NCI-H446 treated with DMSO at 0.1 percent for 48 hours (cell line): ENCODE data around the gene E2F4.

ENCODE experiments used
- DNase-seq: peaks from one replicate; lab custom pipeline; 2025; lab: John Stamatoyannopoulos, UW

The E2F4 gene

DNA sequence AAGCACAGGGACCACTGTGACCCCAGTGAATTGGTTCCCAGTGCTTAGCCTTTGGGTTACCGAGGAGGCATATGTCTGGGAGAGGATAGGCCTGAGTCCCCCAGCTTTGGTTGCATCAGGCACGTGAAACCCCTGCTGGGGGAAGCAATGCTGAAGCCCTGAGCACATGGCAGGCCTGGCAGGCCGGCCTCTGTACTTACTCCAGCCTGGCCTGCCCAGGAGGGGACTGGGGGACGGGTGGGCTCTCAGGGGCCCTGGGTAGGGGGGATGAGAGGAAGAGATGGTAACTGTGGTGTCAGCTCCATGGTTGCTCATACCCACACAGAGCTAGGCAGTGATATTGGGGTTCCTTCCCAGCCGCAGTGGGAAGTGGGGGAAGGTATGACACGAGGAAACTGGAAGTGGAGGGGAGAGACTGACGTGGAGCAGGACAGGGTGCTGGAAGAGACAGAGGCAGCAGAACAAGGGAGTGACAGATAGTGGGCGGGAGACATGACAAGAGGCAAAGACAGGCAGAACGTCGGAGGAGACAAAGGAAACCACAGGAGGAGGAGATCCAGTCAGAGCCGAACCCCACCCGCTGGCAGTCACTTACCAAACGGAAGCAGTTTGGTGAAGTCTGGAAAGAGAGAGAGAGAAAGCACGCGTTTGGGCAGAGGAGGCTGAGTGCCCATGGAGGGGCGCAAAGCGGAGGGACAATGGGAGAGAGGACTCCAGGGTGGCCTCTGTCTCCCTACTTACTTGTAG, 44.0 kb downstream of the E2F4 start:
- no peak for DNase-seq

DNA sequence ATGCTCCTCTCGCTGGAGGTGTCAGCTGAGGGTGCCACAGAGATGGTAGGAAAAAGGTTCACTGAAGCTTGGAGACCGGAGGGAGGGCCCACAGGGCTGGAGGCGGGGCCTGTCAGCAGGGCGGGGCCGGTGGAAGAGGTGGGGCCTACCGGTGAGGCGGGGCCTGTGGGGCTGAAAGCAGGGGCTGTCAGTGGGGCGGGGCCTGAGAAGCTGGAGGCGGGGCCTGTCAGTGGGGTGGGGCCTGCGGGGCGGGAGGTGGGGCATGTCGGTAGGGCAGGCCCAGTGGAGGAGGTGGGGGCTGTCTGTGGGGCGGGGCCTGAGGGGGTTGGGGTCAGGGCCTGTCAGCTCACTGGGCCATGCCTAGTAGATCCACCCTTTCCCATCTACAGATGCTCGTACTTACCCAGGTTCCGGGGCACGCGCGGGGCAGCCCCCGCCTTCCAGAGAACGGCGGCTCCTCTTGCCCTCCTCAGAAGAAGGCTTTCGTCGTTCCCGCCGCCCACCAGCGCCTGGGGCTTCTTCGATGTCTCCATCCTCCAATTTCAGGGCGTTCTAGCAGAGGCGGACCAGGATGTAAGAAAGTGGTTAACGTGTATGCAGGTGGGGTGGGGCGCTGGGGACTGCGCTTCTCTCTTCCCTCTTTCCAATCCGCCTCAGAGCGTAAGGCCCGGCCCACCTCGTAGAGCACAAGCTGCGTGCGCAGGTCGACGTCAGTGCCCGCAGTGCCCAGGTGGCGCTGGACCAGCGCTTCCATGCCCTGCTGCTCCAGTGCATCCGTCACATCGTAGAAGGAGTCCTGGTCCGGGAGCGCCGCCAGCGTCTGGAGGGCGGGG, 44.8 kb downstream of the E2F4 start:
- no peak for DNase-seq

DNA sequence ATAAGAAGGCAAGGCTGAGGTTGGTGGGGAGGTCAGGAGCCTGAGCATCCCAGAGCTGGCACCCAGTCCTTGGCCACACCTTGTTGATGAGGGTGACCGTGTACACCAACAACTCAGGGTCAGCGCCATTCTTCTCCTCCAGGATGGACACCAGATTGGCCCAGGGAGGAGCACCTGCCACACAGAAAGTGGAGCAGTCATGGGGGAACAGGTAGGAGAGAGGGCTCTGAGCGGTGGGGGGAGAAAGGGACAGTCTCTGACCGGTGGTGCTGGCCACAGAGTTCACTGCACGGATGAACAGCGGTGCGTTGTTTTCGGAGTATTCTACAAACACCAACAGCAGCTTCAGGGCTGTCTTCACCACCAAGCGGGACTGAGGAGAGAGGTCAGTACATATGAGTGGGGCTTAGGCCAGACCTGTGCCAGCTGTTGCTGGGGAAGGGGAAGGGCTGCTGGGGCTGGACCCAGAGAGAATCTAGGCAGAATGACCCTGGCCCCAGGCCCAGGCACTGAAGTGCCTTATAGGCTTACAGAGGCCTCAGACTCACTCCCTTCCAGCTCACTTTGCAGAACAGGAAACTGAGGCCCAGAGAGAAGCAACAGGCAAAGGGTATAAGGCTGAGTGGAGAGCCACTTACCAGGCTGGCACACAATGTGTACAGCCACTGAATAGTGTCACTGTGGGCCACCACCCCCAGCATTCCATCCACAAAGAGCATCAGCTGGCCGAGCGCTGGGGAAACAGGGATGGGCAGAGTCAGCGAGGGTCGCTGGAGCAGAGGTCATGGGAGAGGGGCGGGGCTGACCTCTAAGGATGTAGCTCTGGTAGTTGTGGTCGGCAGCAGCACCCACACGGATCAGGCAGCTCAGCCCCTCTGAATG, 45.7 kb downstream of the E2F4 start:
- DNase-seq: no peak

DNA sequence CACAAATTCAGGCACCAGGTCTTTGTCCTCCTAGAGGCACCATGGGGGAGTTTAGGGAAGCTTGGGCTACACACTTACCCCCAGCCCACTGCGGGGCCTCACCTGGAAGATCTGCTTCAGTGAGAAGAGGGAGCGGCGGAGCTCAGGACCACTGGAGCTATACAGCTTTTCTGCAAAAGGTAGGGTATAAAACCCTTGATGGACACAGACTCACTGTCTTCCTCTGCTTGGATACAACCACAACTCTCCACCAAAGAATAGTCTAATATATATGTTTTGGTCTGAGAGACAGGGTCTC, 46.3 kb downstream of the E2F4 start:
- DNase-seq: no peak

DNA sequence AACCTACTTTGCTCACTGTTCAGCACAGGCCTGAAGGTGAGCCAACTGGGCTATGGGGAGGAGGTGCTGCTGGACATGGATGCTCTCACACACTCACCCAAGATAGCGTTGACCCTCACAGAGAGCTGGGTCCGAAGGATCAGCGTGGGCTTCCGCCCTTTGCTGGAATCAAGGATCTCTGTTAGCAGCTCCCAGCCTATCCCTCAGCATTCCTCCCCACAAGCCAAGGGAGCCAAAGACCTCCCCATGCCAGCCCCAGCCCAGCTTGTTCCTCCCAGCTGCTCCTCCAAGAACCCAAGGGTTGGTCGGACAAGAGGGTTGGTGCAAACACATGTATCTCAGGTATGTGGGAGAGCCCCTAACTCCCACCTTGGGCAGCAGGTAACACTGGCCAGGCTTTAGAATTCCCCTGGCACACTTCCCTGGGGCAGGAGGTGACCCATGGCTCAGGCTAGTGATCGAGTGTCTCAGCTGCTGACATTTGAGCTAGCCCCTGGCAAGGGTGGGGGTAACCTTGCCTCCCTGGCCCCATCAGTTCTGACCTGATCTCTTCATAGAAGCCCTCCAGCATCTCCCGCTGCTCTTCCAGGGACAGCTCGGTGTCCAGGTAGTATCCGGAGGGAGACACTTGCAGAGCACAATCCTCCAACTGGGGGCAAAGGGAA, 47.0 kb downstream of the E2F4 start:
- DNase-seq: no peak

DNA sequence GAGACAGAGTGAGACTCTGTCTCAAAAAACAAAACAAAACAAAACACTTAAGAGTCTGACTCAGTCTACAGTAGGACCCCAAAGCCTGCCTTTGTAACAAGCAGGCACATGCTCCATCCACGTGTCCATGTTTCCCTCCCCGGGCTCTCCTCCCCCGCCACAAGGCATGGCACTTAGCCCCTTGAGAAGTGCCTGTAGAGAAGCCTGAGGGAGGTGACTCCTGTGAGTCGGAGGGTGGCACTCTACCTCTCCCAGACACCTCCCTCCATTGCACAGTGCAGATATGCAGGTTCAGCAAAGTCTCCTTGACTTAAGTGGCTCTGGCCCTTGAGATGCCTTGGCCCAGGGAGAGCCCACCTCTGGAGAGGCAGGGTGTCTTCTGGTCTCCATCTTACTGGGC, 48.6 kb downstream of the E2F4 start:
- DNase-seq: no peak

DNA sequence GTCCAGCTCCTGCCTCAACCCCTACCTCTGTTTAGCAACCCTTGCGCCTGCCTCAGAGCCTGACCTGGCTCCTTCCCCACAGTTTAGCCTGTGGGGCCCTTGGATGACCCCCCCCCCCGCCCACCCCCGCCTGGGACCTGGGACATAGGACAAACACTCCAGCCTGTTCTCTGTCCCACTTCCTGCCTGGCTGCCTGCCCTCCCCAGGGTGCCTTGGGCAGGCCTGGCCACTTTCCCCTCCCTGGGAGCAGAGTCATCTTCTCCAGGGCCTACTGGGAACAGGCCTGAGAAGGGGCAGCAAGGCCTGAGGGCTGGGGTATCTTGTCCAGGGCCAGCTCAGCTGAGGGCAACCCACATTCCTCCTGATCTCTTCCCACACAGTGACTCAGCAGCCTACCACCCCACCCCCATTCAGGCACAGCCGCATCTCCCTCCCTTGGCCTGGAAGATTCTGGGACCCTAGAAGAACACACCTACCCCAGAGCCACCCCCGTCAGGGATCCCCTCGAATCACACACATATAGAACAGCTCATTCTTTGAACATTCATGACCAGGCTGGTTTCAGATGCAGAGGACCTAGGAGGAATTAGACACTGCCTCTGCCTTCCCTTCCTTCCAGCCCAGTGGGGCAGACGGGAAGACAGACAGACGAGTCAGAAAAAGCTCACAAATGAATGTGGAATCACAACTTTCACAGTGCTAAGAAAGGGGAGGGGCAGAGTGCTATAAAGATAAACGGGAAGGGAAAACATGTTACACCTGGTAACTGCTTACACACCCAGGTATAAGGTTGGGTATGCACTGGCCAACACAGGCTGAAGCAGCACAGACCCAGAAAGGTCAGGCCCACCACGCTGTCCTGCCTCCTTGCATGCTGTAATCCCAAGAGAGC, 49.3 kb downstream of the E2F4 start:
- no peak for DNase-seq

DNA sequence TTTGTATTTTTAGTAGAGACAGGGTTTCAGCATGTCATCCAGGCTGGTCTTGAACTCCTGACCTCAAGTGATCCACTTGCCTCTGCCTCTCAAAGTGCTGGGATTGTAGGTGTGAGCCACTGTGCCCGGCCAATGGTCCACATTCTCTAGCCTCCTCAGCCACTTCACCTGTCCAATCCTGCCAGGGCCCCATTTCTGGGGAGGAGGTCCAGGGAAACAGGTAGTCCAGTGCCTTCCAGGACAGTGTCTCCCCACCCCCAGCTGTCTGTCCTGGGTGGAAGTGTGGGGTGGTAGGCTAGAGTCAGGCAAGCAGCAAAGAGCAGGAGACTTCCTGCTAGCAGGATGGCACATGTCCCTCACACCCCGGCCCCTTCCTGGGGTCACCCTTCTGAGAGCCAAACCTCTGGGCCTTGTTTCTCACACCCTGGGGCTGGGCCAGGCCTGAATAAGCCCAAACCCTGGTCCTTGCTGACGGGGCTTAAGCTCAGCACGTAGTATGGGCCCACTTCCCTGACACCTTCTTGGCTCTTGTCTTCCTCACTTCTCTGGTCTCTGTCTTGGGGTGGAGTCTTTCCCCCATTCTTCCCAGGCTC, 50.3 kb downstream of the E2F4 start:
- no peak for DNase-seq

DNA sequence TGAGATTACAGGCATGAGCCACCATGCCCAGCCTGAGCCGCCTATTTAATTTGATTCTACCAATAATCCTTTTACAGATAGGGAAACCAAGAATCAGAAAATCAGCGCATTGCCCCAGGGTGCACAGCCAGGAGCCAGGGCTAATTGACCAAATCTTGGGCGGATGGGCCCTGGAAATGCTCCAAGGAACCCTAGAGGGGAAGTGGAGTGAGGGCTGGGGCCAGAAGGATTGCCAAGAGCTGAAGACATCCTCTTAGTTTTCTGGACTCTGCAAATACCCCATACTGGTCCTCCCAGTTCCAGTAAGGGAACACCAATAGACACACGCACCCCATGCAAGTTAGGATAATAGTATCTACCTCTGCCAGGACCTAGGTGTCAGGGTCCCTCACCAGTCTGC, 51.5 kb downstream of the E2F4 start:
- DNase-seq: no peak

DNA sequence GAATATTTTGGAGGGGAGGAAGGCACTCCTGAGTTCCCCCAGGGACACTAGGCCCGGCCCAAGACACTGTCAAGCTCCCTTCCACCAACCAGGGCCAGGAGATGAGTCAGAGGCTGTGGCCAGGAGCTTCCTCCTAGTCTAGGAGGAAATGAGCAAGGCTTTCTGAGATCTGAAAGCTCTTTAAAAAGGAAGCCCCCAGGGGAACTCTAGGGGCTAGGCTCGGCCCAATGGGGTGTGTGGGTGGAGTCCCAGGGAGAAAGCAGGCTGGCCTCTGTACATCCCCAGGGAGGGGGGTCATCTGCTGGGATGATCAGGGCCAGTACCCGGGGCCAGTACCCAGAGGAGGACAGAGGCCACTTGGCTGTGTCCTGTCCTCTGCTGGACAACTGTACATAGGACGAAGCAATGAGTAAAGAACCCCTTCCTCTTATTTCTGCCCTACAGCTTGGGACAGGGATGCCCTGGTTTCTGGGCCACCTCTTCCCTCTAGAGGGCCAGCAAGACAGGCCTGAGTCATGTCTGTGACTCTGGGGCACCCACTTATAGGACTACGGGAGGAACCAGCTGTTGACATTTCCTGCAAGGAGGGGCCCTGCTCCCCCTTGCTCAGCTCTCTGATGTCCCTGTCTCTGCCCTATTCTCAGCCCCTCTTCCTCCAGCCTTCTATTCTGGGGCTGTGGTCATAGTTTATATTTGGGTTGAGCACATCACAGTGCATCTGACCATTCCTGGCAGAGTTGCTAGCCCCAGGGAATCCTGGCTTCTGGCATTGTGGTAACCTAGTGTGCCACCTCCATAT, 52.6 kb downstream of the E2F4 start:
- no peak for DNase-seq

DNA sequence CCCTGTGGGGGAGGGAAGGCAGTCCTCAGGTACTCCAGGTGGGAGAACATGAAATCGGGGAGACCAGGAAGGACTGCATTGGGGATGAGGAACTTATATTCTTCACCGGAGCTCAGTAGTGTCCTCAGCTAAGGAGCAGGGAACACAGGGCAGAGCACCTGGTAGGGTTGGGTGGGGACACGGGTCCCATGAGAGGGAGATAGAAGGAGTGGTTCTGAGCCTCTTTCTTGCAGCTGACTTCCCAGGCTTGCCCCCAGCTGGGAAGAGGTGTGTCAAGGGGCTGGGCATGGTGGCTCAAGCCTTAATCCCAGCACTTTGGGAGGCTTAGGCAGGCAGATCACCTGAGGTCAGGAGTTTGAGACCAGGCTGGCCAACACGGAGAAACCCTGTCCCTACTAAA, 53.2 kb downstream of the E2F4 start:
- no peak for DNase-seq

DNA sequence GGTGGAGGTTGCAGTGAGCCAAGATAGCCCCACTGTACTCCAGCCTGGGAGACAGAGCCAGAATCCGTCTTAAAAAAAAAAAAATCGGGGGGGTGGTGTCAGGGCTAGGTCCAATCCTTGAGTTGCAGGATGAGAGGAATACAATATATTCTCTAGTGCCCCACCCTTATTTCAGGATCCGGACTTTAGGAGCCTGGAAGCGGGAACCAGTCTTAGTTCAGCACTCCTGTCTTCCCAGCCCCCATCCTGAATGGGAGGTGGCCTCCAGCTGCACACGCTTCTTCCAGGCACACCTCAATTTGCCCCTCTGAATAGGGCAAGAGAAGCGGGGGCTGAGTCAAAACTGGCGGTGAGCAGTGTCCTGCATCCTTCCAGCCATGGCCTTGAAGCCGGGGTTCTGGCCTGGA, 53.7 kb downstream of the E2F4 start:
- DNase-seq: no peak

DNA sequence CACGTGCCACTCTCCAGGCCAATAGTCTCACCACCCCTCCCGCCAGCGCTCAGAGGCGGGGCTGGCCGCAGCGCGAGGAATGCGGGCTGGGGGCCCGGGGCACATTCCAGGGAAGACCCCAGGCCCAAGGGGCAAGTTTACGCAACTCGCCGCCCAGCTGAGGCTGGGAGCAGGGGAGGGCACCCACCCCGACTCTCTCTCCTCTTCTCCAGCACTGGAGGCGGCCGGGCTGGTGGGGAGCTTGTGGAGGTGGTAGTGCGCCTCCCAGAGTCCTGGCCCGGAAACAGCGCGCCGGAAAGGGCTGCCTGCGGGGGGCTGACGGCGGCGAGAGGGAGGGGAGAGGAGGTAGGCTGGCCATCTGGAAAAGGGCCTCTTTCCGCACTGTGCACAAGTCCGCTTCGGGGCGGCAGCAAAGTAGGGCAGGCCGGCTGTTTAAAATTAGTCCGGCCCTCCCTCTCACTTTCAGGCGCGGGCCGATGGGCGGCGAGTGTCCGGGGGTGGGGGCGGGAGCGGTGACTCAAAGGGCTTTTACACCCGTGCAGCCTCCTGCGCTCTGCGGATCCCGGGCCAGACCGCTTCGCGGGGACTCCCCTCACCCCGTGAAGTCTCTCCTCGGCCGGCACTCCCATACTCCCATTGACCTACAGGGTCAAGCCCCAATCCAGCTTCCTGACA, 54.3 kb downstream of the E2F4 start:
- DNase-seq: no peak

DNA sequence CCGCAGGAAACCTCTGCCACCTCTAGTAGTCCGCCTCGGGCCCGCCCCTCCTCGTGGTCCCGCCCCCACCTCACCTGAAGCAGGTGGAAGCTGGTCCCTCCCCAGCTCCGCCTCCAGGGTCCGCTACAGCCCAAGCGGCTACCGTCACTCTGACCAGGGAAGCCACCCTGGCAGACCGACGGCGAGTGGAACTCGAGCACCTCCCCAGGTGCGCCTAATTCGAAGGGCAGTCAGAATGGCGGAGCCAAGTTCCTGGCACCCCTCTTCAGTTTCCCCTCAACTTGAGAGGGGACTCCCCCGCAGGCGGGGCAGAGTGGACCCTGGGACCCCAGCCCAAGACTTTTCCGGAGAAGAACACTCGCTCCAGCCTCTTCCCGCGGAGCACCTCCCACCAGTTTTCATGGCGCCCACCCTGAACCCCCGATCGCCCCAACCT, 54.8 kb downstream of the E2F4 start:
- no peak for DNase-seq

DNA sequence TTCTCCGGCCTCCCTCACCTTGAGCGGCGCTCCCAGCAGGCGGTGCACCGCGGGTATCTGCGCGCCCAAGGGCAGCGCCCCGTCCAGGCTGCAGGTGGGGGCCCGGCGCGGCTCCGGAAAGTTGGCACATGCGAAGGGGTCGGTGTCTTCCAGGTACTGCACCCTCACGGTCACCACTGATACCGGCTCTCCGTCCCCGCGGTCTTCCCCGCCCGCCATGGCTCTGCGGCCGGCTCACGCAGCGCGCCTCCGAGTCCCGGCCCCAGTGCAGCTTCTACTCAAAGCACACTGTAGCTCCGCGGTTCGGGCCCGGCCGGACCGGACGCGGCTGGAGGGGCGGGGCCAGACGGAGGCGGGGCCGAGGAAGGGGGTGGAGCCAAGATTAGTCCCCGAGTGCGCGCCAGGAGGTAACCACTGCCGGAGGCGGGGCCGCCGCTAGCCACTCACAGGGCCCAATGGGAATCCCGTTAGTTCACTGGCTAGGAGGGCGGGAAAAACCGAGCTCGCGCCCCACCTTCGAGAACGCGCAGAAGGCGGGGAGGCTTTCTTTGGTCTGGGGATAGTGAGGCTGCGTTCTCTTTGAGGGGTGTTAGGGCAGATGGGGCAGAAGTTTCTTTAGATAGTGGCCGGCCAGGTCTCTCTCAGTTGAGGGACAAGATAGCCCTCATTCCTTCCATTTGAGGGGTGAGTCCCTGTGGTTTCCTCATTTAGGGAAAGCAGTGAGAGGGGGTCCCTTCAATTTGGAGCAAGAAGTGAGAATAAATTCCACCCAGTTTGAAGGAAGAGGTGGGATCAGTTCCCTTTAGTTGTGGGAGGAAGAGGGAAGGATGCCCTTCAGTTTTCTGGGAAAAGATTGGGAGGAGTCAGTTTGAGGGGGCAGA, 55.5 kb downstream of the E2F4 start, which contains the start of gene FHOD1:
TSS of gene FHOD1 (minus strand) at position 290 of the 881 bp plus-strand sequence. CDS start at position 219, 71 bp downstream.
- DNase-seq: peak; percentile 71

DNA sequence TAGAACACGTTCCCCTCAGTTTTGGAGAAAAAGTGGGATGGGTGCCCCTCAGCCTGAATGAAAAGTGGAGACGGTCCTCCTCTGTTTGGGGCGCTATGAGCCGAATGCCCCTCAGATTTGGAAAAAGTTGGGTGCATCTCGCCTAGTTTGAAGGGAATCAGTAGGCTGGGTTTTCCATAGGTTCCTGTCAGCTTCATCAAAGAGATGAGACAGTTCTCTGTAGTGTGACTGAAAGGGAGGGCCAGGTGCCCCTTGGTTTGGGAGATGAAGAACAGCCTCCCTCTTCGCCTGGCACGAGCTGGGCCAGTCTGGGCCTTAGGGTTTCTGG, 56.1 kb downstream of the E2F4 start:
- no peak for DNase-seq
